ENCODE data around the gene ULK4.
"Not testable (repeated sequence)": the region's sequence is repeated elsewhere in the genome, so short reads cannot be mapped to it uniquely, and the experiment has no call there.

The ULK4 gene

DNA sequence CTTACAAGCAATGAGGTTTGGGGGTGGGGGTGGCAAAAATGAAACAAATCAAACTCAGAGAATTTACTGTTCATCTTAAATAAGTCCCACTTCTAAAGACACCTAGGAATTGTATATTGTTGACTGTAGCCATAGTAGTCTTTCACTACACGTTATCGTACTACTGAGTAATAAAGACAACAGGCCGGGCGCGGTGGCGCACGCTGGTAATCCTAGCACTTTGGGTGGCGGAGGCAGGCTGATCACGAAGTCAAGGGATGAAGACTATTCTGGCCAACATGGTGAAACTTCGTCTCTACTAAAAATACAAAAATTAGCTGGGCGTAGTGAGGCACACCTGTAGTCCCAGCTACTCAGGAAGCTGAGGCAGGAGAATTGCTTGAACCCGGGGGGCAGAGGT lies 531.0 kb downstream of the ULK4 start:
- no peak overlapping the region for H3K4me3 ChIP-seq (ENCODE audit: low read length)
- no peak for TF ChIP-seq ZNF274 (IDR thresholded peaks at IDR 0.05; ENCODE audit: low read depth, low read length)

DNA sequence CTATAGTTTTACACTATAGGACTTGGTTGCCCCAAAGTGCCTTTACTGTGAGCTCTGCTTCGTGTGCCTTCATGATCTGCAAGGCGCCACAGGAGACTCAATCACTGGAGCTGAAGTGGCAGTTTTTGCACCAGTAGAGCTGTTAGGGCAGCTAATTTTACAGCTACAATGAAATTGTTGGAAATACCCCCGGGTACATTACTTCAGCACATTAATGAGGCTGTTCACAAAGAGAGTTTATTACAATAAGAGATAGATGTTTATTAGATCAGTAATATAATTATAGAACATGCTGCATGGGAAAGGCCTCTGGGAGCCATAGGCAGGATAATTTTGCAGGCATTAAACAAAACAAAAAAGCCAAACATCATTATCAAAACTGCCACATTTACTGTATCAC lies 531.5 kb downstream of the ULK4 start:
- no peak for TF ChIP-seq ZNF274 (IDR thresholded peaks at IDR 0.05; ENCODE audit: low read depth, low read length)
- H3K4me3 ChIP-seq (ENCODE audit: low read length): no peak overlapping the region

DNA sequence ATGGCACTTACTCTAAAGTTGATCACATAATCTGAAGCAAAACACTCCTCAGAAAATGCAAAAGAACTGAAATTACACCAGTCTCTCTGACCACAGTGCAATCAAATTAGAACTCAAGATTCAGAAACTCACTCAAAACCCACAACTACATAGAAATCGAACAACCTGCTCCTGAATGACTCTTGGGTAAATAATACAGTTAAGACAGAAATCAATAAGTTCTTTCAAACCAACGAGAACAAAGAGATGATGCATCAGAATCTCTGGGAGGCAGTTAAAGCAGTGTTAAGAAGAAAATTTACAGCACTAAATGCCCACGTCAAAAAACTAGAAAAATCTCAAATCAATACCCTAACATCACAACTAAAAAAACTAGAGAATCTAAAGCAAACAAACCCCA lies 535.4 kb downstream of the ULK4 start:
- no peak for TF ChIP-seq ZNF274 (IDR thresholded peaks at IDR 0.05; ENCODE audit: low read depth, low read length)
- no peak overlapping the region for H3K4me3 ChIP-seq (ENCODE audit: low read length)

DNA sequence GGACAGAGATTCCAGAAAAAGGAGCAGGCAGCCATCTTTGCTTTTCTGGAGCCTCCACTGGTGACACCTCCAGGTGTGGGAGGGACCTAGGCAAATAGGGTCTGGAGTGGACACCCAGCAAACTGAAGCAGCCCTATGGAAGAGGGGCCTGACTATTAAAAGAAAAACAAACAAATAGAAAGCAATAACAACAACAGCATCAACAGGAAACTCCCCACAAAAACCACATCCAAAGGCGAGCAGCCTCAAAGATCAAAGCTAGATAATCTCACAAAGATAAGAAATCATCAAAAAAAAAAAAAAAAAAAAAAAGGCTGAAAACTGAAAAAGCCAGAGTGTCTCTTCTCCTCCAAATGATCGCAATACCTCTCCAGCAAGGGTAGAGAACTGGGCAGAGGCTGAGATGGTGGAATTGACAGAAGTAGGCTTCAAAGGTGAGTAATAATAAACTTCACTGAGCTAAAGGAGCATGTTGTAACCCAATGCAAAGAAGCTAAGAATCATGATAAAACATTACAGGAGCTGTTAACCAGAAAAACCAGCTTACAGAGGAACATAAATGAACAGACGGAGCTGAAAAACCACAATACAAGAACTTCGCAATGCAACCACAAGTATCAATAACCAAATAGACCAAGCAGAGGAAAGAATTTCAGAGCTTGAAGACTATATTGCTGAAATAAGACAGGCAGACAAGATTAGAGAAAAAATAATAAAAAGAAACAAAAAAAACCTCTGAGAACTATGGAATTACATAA lies 537.2 kb downstream of the ULK4 start:
- TF ChIP-seq ZNF274 (IDR thresholded peaks at IDR 0.05; ENCODE audit: low read depth, low read length): no peak
- no peak overlapping the region for H3K4me3 ChIP-seq (ENCODE audit: low read length)

DNA sequence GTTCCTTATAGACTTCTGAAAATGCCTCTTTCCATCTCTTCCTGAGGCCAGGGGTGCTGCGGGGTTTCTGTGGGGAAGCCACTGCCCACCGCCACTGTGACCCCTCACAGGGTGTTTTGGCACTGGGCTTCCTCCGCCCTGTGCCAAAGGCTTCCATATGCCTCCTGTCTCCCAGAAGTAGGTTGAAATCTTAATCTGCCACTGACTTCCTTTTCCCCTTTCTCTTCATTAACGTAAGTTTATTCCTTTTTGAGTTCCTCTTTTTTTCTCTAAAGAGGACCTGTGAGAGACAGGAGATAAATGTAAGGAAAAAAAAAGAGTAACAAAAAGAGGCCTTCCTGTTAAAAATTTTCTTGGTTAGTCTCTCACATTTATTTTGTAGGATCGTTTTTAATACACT lies 542.1 kb downstream of the ULK4 start:
- no peak overlapping the region for H3K4me3 ChIP-seq (ENCODE audit: low read length)
- no peak for TF ChIP-seq ZNF274 (IDR thresholded peaks at IDR 0.05; ENCODE audit: low read depth, low read length)

DNA sequence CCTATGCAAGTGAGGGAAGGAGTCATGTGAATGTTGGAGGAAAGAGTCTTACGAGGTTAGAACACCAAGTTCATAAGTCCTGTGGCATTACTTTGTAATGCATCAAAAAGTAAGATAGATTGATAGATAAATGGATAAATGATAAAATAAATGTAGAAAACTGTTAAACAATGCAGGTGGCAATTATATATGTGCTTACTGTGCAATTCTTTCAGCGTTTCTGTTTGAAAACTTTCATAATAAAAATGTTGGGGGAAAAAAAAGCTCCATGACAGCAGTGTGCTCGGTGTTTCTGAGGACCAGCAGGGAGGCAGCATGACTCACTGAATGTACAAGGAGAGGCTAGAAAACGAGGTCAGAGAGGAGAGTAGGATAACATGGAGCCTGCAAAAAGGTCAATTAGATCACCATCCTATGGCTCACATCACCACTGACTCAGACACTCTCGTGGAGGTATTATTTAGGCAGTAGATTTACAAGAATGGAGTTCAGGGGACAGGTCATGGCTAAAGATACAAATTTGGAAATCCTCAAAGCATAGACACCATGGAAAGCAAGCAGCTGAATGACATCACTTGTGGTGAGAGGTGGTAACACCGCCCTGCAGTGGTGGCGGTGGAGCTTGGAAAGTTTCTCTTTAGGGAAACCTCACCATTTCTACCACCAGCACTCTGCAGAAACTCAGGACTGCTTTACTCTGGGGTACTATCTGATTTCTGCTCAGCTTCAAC lies 542.8 kb downstream of the ULK4 start:
- no peak overlapping the region for H3K4me3 ChIP-seq (ENCODE audit: low read length)
- no peak for TF ChIP-seq ZNF274 (IDR thresholded peaks at IDR 0.05; ENCODE audit: low read depth, low read length)

DNA sequence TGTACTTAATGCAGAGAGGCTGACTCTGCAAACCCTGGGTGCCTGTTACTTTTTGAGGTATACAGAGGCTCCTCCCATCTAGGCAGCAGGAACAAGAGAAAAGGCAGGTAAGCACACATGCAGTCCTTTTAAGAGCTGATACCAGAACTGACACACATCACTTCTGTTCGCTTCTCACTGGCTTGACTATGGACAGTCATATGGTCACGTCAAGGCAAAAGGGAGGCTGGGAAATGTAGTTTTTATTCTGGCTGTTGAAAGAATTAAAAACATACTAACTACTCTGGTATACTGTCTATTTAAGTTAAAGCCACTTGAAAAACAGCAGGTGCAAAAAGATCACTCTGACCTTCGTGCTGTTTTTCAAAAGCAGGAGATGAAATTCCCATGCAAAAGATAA lies 544.3 kb downstream of the ULK4 start:
- no peak overlapping the region for H3K4me3 ChIP-seq (ENCODE audit: low read length)
- TF ChIP-seq ZNF274 (IDR thresholded peaks at IDR 0.05; ENCODE audit: low read depth, low read length): no peak

DNA sequence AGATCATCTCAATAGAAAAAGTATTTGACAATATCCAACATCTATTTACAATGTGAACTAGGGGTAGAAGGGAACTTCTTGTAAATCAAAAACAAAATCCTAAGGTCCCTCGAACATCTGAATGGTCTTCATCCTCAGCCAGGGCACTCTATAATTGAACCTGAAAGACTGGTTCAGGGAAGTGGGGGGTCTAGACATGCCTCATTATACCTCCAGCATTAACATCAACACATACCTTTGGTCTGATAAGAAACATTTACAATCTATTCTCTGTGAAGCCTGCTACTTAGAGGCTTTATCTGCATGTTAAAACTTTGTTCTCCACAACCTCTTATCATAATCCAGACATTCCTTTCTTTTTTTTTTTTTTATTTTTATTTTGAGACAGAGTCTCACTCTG lies 550.8 kb downstream of the ULK4 start:
- TF ChIP-seq ZNF274 (IDR thresholded peaks at IDR 0.05; ENCODE audit: low read depth, low read length): no peak

DNA sequence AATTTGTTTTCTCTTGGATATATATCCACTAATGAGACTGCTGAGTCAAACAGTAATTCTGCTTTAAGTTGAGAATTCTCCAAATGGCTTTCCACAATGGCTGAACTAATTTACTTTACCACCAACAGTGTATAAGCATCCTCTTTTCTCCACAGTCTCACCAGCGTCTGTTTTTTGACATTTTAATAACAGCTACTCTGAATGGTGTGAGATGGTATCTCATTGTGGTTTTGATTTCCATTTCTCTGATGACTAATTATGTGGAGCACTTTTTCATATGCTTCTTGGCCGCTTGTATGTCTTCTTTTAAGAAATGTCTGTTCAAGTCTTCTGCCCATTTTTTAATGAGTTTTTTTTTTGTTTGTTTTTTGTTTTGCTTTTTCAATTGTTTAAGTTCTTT lies 556.4 kb downstream of the ULK4 start:
- no peak for TF ChIP-seq ZNF274 (IDR thresholded peaks at IDR 0.05; ENCODE audit: low read depth, low read length)
- no peak overlapping the region for H3K4me3 ChIP-seq (ENCODE audit: low read length)

More for the DNA sequence above, 550.8 kb downstream of the ULK4 start:
- H3K4me3 ChIP-seq (ENCODE audit: low read length): no peak overlapping the region

DNA sequence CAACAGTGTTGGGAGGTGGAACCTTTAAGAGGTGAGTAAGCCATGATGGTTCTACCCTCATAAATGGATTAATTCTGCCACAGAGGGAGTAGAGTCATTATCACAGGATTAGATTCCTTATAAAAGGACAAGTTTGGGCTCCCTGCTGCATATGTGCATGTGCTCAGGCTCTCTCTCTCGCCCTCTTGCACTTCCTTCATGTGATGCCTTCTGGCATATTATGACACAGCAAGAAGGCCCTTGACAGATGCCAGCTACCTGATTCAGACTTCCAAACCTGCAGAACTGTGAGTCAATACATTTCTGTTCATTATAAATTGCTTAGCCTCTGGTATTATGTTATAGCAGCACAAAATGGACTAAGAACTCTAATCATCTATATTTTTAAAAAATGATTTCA lies 557.3 kb downstream of the ULK4 start:
- no peak for TF ChIP-seq ZNF274 (IDR thresholded peaks at IDR 0.05; ENCODE audit: low read depth, low read length)
- no peak overlapping the region for H3K4me3 ChIP-seq (ENCODE audit: low read length)

DNA sequence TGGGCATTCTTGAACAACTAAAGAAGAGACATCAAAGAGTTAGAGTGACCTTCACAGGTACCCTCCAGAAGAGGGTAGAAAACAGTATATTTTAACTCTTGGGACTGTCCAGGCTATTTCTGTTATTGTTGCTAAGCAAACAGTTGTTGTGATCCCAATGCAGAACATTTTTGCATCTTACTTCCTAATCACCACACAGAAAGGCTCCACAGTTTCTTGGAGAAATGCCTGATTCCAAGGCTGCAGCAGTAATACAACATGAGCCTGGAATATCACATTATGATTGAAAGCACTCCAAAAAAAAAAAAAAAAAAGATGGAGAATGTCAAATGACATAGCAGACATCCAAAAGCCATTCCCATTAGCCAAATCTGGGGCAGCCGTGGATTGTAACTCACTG lies 567.0 kb downstream of the ULK4 start:
- no peak for TF ChIP-seq ZNF274 (IDR thresholded peaks at IDR 0.05; ENCODE audit: low read depth, low read length)
- H3K4me3 ChIP-seq (ENCODE audit: low read length): no peak overlapping the region

DNA sequence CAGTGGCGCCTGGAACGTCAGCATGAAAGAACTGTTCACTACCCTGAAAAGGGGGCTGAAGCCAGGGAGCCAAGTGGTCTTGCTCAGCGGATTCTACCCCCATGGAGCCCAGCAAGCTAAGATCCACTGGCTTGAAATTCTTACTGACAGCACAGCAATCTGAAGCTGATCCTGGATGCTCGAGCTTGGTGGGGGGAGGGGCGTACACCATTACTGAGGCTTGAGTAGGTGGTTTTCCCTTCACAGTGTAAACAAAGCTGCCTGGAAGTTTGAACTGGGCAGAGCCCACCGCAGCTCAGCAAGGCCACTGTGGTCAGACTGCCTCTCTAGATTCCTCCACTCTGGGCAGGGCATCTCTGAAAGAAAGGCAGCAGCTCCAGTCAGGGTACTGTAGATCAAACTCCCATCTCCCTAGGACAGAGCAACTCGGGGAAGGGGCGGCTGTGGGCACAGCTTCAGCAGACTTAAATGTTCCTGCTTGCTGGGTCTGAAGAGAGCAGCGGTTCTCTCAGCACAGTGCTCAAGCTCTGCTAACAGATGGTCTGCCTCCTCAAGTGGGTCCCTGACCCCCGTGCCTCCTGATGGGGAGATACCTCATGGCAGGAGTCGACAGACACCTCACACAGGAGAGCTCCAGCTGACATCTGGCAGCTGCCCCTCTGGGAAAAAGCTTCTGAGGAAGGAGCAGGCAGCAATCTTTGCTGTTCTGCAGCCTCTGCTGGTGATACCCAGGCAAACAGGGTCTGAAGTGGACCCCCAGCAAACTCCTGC lies 591.0 kb downstream of the ULK4 start:
- H3K4me3 ChIP-seq (ENCODE audit: low read length): not testable (repeated sequence)

DNA sequence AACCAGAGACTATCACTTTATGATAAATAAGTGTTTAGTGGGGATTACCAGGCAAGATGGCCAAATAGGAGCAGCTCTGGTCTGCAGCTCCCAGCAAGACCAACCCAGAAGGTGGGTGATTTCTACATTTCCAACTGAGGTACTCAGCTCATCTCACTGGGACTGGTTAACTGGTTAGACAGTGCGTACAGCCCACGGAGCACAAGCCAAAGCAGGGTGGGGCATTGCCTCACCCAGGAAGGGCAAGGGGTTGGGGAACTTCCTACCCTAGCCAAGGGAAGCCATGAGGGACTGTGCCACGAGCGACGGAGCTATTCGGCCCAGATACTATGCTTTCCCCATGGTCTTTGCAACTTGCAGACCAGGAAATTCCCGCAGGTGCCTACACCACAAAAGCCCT lies 591.6 kb downstream of the ULK4 start:
- TF ChIP-seq ZNF274 (IDR thresholded peaks at IDR 0.05; ENCODE audit: low read depth, low read length): no peak

DNA sequence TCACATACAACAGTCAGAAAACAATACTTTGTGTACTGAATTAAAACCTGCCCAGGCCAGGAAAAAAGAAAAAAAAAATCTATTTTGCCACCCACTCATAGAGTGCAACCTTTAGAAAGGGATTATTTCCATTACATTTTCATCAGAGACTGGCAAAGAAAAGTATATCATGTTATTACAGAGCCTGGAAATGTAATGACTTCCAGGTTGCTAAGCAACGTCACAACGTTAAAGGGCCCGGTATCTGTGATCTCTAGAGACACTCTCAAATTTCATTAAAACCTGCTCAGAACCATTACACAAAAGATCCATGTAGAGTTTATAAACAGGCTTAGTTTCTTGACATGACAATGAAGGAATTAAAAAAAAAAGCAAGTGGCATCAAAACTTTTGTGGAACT lies 592.1 kb downstream of the ULK4 start:
- no peak overlapping the region for H3K4me3 ChIP-seq (ENCODE audit: low read length)
- no peak for TF ChIP-seq ZNF274 (IDR thresholded peaks at IDR 0.05; ENCODE audit: low read depth, low read length)

More for the DNA sequence above, 591.6 kb downstream of the ULK4 start:
- H3K4me3 ChIP-seq (ENCODE audit: low read length): no peak overlapping the region

DNA sequence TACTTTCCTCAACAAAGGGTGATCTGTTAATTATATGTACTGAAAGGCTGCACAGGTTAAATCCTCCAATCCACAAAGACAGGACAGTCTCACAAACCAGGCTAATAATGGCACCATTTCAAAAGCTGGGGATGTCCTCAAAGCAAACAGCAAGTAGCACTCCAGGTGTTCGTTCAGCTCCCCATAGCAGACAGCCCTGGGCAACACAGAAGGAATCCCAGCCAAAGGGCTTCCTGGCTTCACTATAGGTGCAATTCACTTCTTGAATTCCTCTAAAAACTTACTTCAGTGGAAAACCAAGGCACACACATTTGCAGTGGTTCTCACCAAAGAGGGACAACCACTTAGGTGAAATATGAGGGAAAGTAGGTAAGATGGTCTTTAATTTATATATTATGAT lies 595.9 kb downstream of the ULK4 start:
- no peak for TF ChIP-seq ZNF274 (IDR thresholded peaks at IDR 0.05; ENCODE audit: low read depth, low read length)
- H3K4me3 ChIP-seq (ENCODE audit: low read length): no peak overlapping the region

All from GM08714 (cell line).